ENCODE data around the gene PSMG2.

The PSMG2 gene

GRCh38 chr18:12765586-12765985, 62.7 kb downstream of the PSMG2 start:
- DNase-seq (ENCODE audit: low read depth), result no peak

GRCh38 chr18:12766986-12767433, 64.2 kb downstream of the PSMG2 start:
- DNase-seq (ENCODE audit: low read depth), result no peak

GRCh38 chr18:12767580-12768155, 64.8 kb downstream of the PSMG2 start:
- DNase-seq (ENCODE audit: low read depth), result no peak

- no peak for DNase-seq (ENCODE audit: low read depth)
These were observed 65.8 kb downstream of the PSMG2 start for GRCh38 chr18:12768625-12769024.

- DNase-seq (ENCODE audit: low read depth), result no peak
These were observed 66.3 kb downstream of the PSMG2 start for GRCh38 chr18:12769136-12769535.

- DNase-seq (ENCODE audit: low read depth), result no peak
These were observed 67.0 kb downstream of the PSMG2 start for GRCh38 chr18:12769644-12770440.

- no peak for DNase-seq (ENCODE audit: low read depth)
These were observed 67.8 kb downstream of the PSMG2 start for GRCh38 chr18:12770469-12771219.

- DNase-seq (ENCODE audit: low read depth), result no peak
These were observed 69.3 kb downstream of the PSMG2 start for GRCh38 chr18:12772111-12772510.

- no peak for DNase-seq (ENCODE audit: low read depth)
These were observed 70.5 kb downstream of the PSMG2 start for GRCh38 chr18:12773369-12773768.

- no peak for DNase-seq (ENCODE audit: low read depth)
These were observed 72.1 kb downstream of the PSMG2 start for GRCh38 chr18:12774982-12775381.
